DND-41 (cell line): ENCODE data around the gene ITGA8.

Experiments used
- ATAC-seq: fragments of 200-7000 bp; cut with Tn5 transposase; 3 replicates; pipeline ENCODE4 v1.9.1; 2021; ENCODE audit warnings: low read depth; ENCODE audit not compliant: insufficient read depth
- DNase-seq: peaks from one replicate; pipeline ENCODE4 v3.0.0-alpha.2; 2020
- H2AFZ ChIP-seq: 2 replicates; pipeline ENCODE4 v1.6.0; 2012; ENCODE audit warnings: low read depth, low read length
- H3K27ac ChIP-seq: 2 replicates; pipeline ENCODE4 v1.5.1; 2012; ENCODE audit warnings: low read length, inconsistent platforms
- H3K27me3 ChIP-seq: fragments of 200-600 bp; sonication (generic); 2 replicates; pipeline ENCODE4 v1.6.0; 2012; ENCODE audit warnings: low read length, mild to moderate bottlenecking, inconsistent platforms; ENCODE audit not compliant: insufficient read depth, poor library complexity
- H3K36me3 ChIP-seq: 2 replicates; pipeline ENCODE4 v1.5.1; 2012; ENCODE audit warnings: low read length, inconsistent platforms; ENCODE audit not compliant: insufficient read depth
- H3K4me1 ChIP-seq: 2 replicates; pipeline ENCODE4 v1.5.1; 2012; ENCODE audit warnings: mild to moderate bottlenecking, low read length; ENCODE audit not compliant: insufficient read depth
- H3K4me2 ChIP-seq: 2 replicates; pipeline ENCODE4 v1.6.0; 2012; ENCODE audit warnings: mild to moderate bottlenecking, moderate library complexity, low read length, inconsistent platforms; ENCODE audit not compliant: insufficient read depth
- H3K4me3 ChIP-seq, 2 experiments: fragments of 200-600 bp in 1 of 2; shearing (Covaris generic) in 1 of 2; 2 replicates each; pipeline ENCODE4 v1.5.1; 2012 to 2016; ENCODE audit warnings: inconsistent platforms in 2 of 2, low read length in 2 of 2, mild to moderate bottlenecking in 2 of 2, low read depth in 1 of 2, moderate library complexity in 1 of 2
- H3K79me2 ChIP-seq: 2 replicates; pipeline ENCODE4 v1.6.0; 2012; ENCODE audit warnings: low read length, inconsistent platforms; ENCODE audit not compliant: insufficient read depth
- H3K9ac ChIP-seq: 2 replicates; pipeline ENCODE4 v1.6.0; 2012; ENCODE audit warnings: low read depth, mild to moderate bottlenecking, inconsistent platforms, low read length, moderate library complexity
- H3K9me3 ChIP-seq: 2 replicates; pipeline ENCODE4 v1.5.1; 2012; ENCODE audit warnings: low read length, moderate library complexity, mild to moderate bottlenecking, inconsistent platforms; ENCODE audit not compliant: insufficient read depth, severe bottlenecking
- H4K20me1 ChIP-seq: 2 replicates; pipeline ENCODE4 v1.6.0; 2012; ENCODE audit warnings: low read length; ENCODE audit not compliant: insufficient read depth
- EZH2 ChIP-seq: IDR thresholded peaks from 3 replicates; pipeline ENCODE4 v1.6.1; 2012; ENCODE audit warnings: borderline replicate concordance, low read depth, mild to moderate bottlenecking, moderate library complexity, low read length, inconsistent platforms; ENCODE audit not compliant: severe bottlenecking
- TF ChIP-seq, protein P1 (sequence below): IDR thresholded peaks from 2 replicates; pipeline ENCODE4 v1.5.1; 2012; ENCODE audit warnings: borderline replicate concordance, low read length, moderate library complexity, mild to moderate bottlenecking; ENCODE audit not compliant: poor library complexity, severe bottlenecking; ENCODE audit errors: extremely low read depth

The ITGA8 gene

DNA sequence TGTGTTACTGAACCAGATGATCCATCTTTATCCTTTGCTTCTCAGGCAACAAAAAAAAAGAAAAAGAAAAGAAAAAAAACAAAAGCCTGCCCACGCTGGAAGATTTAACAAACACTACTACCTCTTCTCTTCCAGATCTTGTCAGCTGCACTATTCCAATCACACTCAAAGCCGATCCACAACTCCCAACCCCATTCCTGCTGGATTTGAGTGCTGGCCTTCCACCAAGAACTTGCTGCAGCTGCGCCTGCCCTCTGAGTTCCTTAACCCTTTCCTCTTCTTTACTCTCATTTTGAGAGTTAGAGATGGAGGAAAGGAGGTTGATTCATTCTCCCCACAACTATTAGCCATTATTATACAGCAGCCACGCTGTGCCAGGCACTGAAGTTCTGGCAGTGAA lies 16.0 kb upstream of the ITGA8 start:
- no peaks in the 10 kb centered on the region for H4K20me1 ChIP-seq
- ATAC-seq, result no peak
- no peak overlapping the region for H2AFZ ChIP-seq

DNA sequence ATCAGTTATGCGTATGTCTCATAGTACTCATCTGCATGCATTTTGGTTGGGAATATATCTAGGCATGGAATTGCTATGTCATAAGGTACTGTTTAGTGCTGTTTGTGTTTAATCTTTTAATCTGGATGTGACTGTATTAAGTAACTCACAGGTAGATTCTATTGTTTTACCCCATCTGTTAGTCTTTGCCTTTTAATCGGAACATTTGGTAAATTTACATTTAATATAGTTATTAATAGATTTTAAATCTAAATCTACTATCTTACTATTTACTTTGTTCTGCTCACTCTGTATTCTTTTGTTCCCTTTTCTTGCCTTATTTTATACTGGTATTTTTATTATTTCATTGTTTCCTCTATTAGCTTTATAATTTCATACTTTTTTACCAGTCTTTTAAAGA lies 10.6 kb upstream of the ITGA8 start:
- no peak overlapping the region for H3K27ac ChIP-seq
- no peak for TF ChIP-seq EZH2
- TF ChIP-seq, protein P1, sequence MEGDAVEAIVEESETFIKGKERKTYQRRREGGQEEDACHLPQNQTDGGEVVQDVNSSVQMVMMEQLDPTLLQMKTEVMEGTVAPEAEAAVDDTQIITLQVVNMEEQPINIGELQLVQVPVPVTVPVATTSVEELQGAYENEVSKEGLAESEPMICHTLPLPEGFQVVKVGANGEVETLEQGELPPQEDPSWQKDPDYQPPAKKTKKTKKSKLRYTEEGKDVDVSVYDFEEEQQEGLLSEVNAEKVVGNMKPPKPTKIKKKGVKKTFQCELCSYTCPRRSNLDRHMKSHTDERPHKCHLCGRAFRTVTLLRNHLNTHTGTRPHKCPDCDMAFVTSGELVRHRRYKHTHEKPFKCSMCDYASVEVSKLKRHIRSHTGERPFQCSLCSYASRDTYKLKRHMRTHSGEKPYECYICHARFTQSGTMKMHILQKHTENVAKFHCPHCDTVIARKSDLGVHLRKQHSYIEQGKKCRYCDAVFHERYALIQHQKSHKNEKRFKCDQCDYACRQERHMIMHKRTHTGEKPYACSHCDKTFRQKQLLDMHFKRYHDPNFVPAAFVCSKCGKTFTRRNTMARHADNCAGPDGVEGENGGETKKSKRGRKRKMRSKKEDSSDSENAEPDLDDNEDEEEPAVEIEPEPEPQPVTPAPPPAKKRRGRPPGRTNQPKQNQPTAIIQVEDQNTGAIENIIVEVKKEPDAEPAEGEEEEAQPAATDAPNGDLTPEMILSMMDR, result no peak
- H3K4me1 ChIP-seq, result no peaks in the 10 kb centered on the region
- H3K9ac ChIP-seq, result no peak overlapping the region
- no peak overlapping the region for H2AFZ ChIP-seq
- H3K4me2 ChIP-seq, result no peak overlapping the region
- no peak for ATAC-seq
- H3K9me3 ChIP-seq, result no peaks in the 10 kb centered on the region
- no peaks in the 10 kb centered on the region for H3K36me3 ChIP-seq
- no peak for DNase-seq
- peaks cover 3% of the 10 kb centered on the region for H3K27me3 ChIP-seq
- no peak overlapping the region for H3K4me3 ChIP-seq
- no peaks in the 10 kb centered on the region for H4K20me1 ChIP-seq
- no peaks in the 10 kb centered on the region for H3K79me2 ChIP-seq

More for the DNA sequence above, 16.0 kb upstream of the ITGA8 start:
- no peak overlapping the region for H3K9ac ChIP-seq
- no peak for DNase-seq
- H3K36me3 ChIP-seq, result no peaks in the 10 kb centered on the region
- no peaks in the 10 kb centered on the region for H3K9me3 ChIP-seq
- H3K27me3 ChIP-seq, result peaks cover 3% of the 10 kb centered on the region
- no peak overlapping the region for H3K4me2 ChIP-seq
- no peaks in the 10 kb centered on the region for H3K79me2 ChIP-seq
- no peak overlapping the region for H3K4me3 ChIP-seq
- TF ChIP-seq, protein P1, result no peak
- TF ChIP-seq EZH2, result no peak
- H3K27ac ChIP-seq, result no peak overlapping the region
- H3K4me1 ChIP-seq, result no peaks in the 10 kb centered on the region

DNA sequence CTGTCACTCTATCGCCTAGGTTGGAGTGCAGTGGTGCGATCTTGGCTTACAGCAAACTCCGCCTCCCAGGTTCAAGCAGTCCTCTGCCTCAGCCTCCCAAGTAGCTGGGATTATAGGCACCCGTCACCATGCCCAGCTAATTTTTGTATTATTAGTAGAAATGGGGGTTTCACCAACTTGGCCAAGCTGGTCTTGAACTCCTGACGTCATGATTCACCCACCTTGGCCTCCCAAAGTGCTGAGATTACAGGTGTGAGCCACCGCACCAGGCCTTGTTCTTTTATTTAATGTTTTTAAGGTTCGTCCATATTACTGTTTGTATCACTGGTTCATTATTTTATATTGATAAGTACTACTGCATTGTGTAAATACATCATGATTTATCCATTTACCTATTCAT lies 10.2 kb upstream of the ITGA8 start:
- no peak for TF ChIP-seq EZH2
- TF ChIP-seq, protein P1, result no peak
- no peaks in the 10 kb centered on the region for H3K9me3 ChIP-seq
- no peaks in the 10 kb centered on the region for H3K4me1 ChIP-seq
- no peak overlapping the region for H2AFZ ChIP-seq
- H3K79me2 ChIP-seq, result no peaks in the 10 kb centered on the region
- ATAC-seq (no peak), DNase-seq (no peak)
- no peaks in the 10 kb centered on the region for H3K36me3 ChIP-seq
- H3K4me2 ChIP-seq, result no peak overlapping the region
- H3K4me3 ChIP-seq, result no peak overlapping the region
- no peak overlapping the region for H3K9ac ChIP-seq
- no peak overlapping the region for H3K27ac ChIP-seq
- no peaks in the 10 kb centered on the region for H4K20me1 ChIP-seq
- no peaks in the 10 kb centered on the region for H3K27me3 ChIP-seq

DNA sequence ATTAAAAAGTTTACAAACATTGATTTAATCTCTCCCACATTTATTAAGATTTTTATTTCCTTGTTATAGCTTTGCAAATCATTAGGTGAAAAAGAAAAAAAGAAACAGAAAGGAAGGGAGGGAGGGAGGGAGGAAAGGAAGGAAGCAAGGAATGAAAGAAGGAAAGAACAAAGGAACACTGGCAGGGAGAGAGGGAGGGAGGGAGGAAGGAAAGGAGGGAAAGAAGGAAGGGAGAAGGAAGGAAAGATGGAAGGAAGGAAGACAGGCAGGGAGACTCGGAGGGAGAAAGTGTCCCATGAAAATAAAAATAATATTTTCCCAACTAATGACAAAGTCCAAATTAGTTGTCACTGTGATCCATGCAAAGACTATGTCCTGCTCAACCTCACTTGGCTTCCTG lies 6.3 kb upstream of the ITGA8 start:
- no peaks in the 10 kb centered on the region for H3K4me1 ChIP-seq
- H2AFZ ChIP-seq, result no peak overlapping the region
- TF ChIP-seq, protein P1, result no peak
- TF ChIP-seq EZH2, result no peak
- no peaks in the 10 kb centered on the region for H3K27me3 ChIP-seq
- H3K9ac ChIP-seq, result no peak overlapping the region
- H3K27ac ChIP-seq, result no peak overlapping the region
- H3K79me2 ChIP-seq, result no peaks in the 10 kb centered on the region
- H3K4me2 ChIP-seq, result no peak overlapping the region
- DNase-seq (no peak), ATAC-seq (no peak)
- no peak overlapping the region for H3K4me3 ChIP-seq
- H4K20me1 ChIP-seq, result no peaks in the 10 kb centered on the region
- no peaks in the 10 kb centered on the region for H3K36me3 ChIP-seq
- H3K9me3 ChIP-seq, result no peaks in the 10 kb centered on the region
